Endothelial cell of umbilical vein (primary cell): ENCODE results near the gene RGS9. TPM values are rescaled to one million over a fixed set of nuclear protein-coding genes. Genes with fewer than 3 reads are reported as not detected.

Experiments
- BruUV-seq: library from RNA; stranded (reverse); fragments of 400-500 nt; replicated peaks from 2 replicates; lab custom pipeline; 2021; lab: Mats Ljungman, UMichigan
- CTCF ChIA-PET: fragments of 300-600, 350-600 bp; sonication (Branson Sonifier 250); formaldehyde crosslinking; loops from one replicate; lab custom pipeline; 2021; ENCODE audit warnings: antibody characterized with exemption, inconsistent platforms; lab: Charles Lee
- POLR2A ChIA-PET: fragments of 300-600, 350-600 bp; sonication (Branson Sonifier 250); formaldehyde crosslinking; loops from one replicate; lab custom pipeline; 2021; ENCODE audit warnings: antibody characterized with exemption, inconsistent platforms; lab: Charles Lee
- DNase-seq: peaks from one replicate; pipeline ENCODE4 v3.0.0-alpha.2; 2011; ENCODE audit warnings: low read depth, low spot score
- FAIRE-seq: peaks from 2 replicates; lab custom pipeline; 2011; peaks lifted over from hg19 to GRCh38; lab: Jason Lieb, UNC
- H2AFZ ChIP-seq: 2 replicates; pipeline ENCODE4 v1.6.0; 2012; ENCODE audit warnings: low read depth, low read length, control low read depth, inconsistent platforms
- H3K27ac ChIP-seq: 2 replicates; pipeline ENCODE4 v1.5.1; 2011; ENCODE audit warnings: low read depth, mild to moderate bottlenecking, control low read depth, low read length, moderate library complexity; ENCODE audit not compliant: insufficient read depth
- H3K27me3 ChIP-seq, 2 experiments: 2 replicates each; pipeline versions ENCODE4 v1.6.0 to v1.6.1; 2011; ENCODE audit warnings: low read length in 2 of 2, mixed read lengths in 1 of 2; ENCODE audit not compliant: control insufficient read depth in 2 of 2, insufficient read depth in 2 of 2
- H3K36me3 ChIP-seq, 2 experiments: 2 replicates in 1 of 2; 3 replicates in 1 of 2; pipeline ENCODE4 v1.5.1; 2011; ENCODE audit warnings: low read length in 2 of 2, mild to moderate bottlenecking in 1 of 2, moderate library complexity in 1 of 2; ENCODE audit not compliant: control insufficient read depth in 2 of 2, insufficient read depth in 2 of 2; ENCODE audit errors: extremely low read depth in 1 of 2
- H3K4me1 ChIP-seq: 3 replicates; pipeline ENCODE4 v1.5.1; 2011; ENCODE audit warnings: mild to moderate bottlenecking, low read length; ENCODE audit not compliant: control insufficient read depth, insufficient read depth; ENCODE audit errors: extremely low read depth
- H3K4me2 ChIP-seq: 2 replicates; pipeline ENCODE4 v1.6.1; 2011; ENCODE audit warnings: low read length, control low read depth, mixed read lengths; ENCODE audit not compliant: insufficient read depth
- H3K4me3 ChIP-seq, 3 experiments: fragments of 200-600 bp in 1 of 3; sonication (generic), shearing (Covaris generic) in 1 of 3; replicated peaks in 1 of 3; 2 replicates each; pipeline ENCODE4 v1.5.1; 2011 to 2016; ENCODE audit warnings: control low read depth in 3 of 3, low read length in 3 of 3, mild to moderate bottlenecking in 2 of 3, inconsistent platforms in 1 of 3, low read depth in 1 of 3, moderate library complexity in 1 of 3; ENCODE audit not compliant: insufficient read depth in 1 of 3
- H3K79me2 ChIP-seq: 2 replicates; pipeline ENCODE4 v1.6.0; 2012; ENCODE audit warnings: low read length, inconsistent platforms; ENCODE audit not compliant: control insufficient read depth, insufficient read depth
- H3K9ac ChIP-seq: replicated peaks from 2 replicates; pipeline ENCODE3; 2011; ENCODE audit warnings: low read length, control low read depth; ENCODE audit not compliant: insufficient read depth; ENCODE audit errors: extremely low read depth
- H3K9me1 ChIP-seq: replicated peaks from 3 replicates; pipeline ENCODE4 v1.6.0; 2011; ENCODE audit warnings: mild to moderate bottlenecking, low read length; ENCODE audit not compliant: control insufficient read depth, insufficient read depth; ENCODE audit errors: extremely low read depth
- H3K9me3 ChIP-seq: replicated peaks from 2 replicates; pipeline ENCODE4 v1.5.1; 2012; ENCODE audit warnings: low read length, inconsistent platforms; ENCODE audit not compliant: control insufficient read depth, insufficient read depth
- H4K20me1 ChIP-seq: replicated peaks from 2 replicates; pipeline ENCODE3; 2011; ENCODE audit warnings: mild to moderate bottlenecking, low read length; ENCODE audit not compliant: control insufficient read depth, insufficient read depth; ENCODE audit errors: extremely low read depth
- CTCF ChIP-seq, 2 donors: IDR thresholded peaks; 1 replicate in 1 of 2; 2 replicates in 1 of 2; pipeline ENCODE4 v1.5.1; 2011; ENCODE audit warnings: low read length in 2 of 2, mild to moderate bottlenecking in 2 of 2, moderate library complexity in 2 of 2, control low read depth in 1 of 2, inconsistent platforms in 1 of 2, low read depth in 1 of 2; ENCODE audit not compliant: insufficient read depth in 1 of 2; ENCODE audit errors: extremely low read depth in 1 of 2
- EZH2 ChIP-seq: IDR thresholded peaks from 2 replicates; pipeline ENCODE4 v1.6.1; 2012; ENCODE audit warnings: borderline replicate concordance, low read depth, mild to moderate bottlenecking, moderate library complexity, low read length, inconsistent platforms; ENCODE audit not compliant: severe bottlenecking
- FOS ChIP-seq: IDR thresholded peaks from 2 replicates; pipeline ENCODE4 v1.6.1; 2011; ENCODE audit warnings: mild to moderate bottlenecking, low read length, moderate library complexity, borderline replicate concordance; ENCODE audit not compliant: insufficient read depth
- GATA2 ChIP-seq: IDR thresholded peaks from 2 replicates; pipeline ENCODE4 v1.7.0; 2011; ENCODE audit warnings: low read depth, mild to moderate bottlenecking, moderate library complexity, mixed read lengths, low read length; ENCODE audit not compliant: insufficient read length, insufficient read depth
- JUN ChIP-seq: IDR thresholded peaks from 2 replicates; pipeline ENCODE4 v1.6.1; 2011; ENCODE audit warnings: borderline replicate concordance, low read depth; ENCODE audit not compliant: insufficient read length, insufficient read depth
- MYC ChIP-seq: IDR thresholded peaks from one replicate; pipeline ENCODE4 v1.6.1; 2011; ENCODE audit warnings: mild to moderate bottlenecking, low read depth, low read length
- POLR2A ChIP-seq: IDR thresholded peaks from 2 replicates; pipeline ENCODE4 v1.6.1; 2012; ENCODE audit warnings: low read depth, mild to moderate bottlenecking, control low read depth, low read length
- POLR2AphosphoS5 ChIP-seq: IDR thresholded peaks from 2 replicates; pipeline ENCODE4 v1.6.1; 2012; ENCODE audit warnings: low read depth, mild to moderate bottlenecking, control low read depth, low read length, moderate library complexity; ENCODE audit not compliant: insufficient read depth
- dilution Hi-C: fragments of 300-500 bp; cut with MboI; formaldehyde crosslinking; loops from one replicate; pipeline ENCODE4 v1.15.0; 2019; ENCODE audit warnings: low sequenced_read_pairs; ENCODE audit not compliant: extremely low pct_ligation_motif_present
- intact Hi-C: fragments of 100-400 bp; cut with micrococcal nuclease; formaldehyde crosslinking; loops from one replicate; pipeline ENCODE4 v1.10.0; 2022
- polyA plus RNA-seq, 4 experiments: library from polyadenylated mRNA; depleted of rRNA in 3 of 4; stranded (reverse) in 3 of 4; unstranded in 1 of 4; fragments of >200 nt; gene quantifications; 2 replicates each; pipeline versions ENCODE4 v1.2.1 to v1.2.3, GENCODE V29; 2011 to 2012; ENCODE audit warnings: missing spikeins in 1 of 4
- total RNA-seq: library from RNA; stranded (reverse); gene quantifications from 2 replicates; pipeline ENCODE4 v1.2.3, GENCODE V29; 2021
- TF ChIP-seq, protein P1 (sequence below): IDR thresholded peaks from 2 replicates; pipeline ENCODE4 v1.6.1; 2011; ENCODE audit not compliant: insufficient read depth, insufficient read length

Gene RGS9
- total and polyA plus RNA-seq, 2 donors (not counting 3 experiments of a cell fraction or from before 2014, with no cell fraction given), result 0.61 to 1.4 TPM

GRCh38 chr17:65226227-65226626 lies 89.1 kb downstream of the RGS9 start:
- DNase-seq (no peak), FAIRE-seq (no peak)
- Histone ChIP-seq H3K27me3 (peaks cover 26 to 29% of the 10 kb centered on the region in 2 experiments), H3K36me3 (no peaks in the 10 kb centered on the region), H3K27ac (no peak overlapping the region), H3K9me3 (no peaks in the 10 kb centered on the region), H3K9ac (no peak overlapping the region), H3K4me2 (no peak overlapping the region), H3K79me2 (no peaks in the 10 kb centered on the region), H3K9me1 (no peaks in the 10 kb centered on the region), H3K4me1 (peaks cover 11% of the 10 kb centered on the region), H4K20me1 (no peaks in the 10 kb centered on the region), H3K4me3 (no peak overlapping the region), H2AFZ (no peak overlapping the region)
- no TSS peak for BruUV-seq
- dilution Hi-C loops, result no loop called here
- intact Hi-C loops, result no loop called here
- ChIA-PET POLR2A (no interaction called here), CTCF (no interaction called here)
- TF ChIP-seq GATA2 (no peak), JUN (no peak), EZH2 (no peak), POLR2AphosphoS5 (no peak), FOS (no peak)
- TF ChIP-seq, protein P1, sequence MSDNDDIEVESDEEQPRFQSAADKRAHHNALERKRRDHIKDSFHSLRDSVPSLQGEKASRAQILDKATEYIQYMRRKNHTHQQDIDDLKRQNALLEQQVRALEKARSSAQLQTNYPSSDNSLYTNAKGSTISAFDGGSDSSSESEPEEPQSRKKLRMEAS, result no peak

GRCh38 chr17:65227637-65228036 lies 90.5 kb downstream of the RGS9 start:
- H3K4me2 ChIP-seq, result no peak overlapping the region
- no peak for TF ChIP-seq POLR2AphosphoS5
- no peak for TF ChIP-seq GATA2
- TF ChIP-seq, protein P1, result no peak
- TF ChIP-seq EZH2, result no peak
- TF ChIP-seq FOS, result no peak
- no peak for TF ChIP-seq MYC
- TF ChIP-seq POLR2A, result no peak
- no peak for TF ChIP-seq JUN
- TF ChIP-seq CTCF (IDR thresholded peaks at IDR 0.05; ENCODE audit: extremely low read depth in 1 of 2, insufficient read depth in 1 of 2, low read depth in 1 of 2, low read length in 2 of 2), result no peak
- no peak overlapping the region for H2AFZ ChIP-seq
- no peaks in the 10 kb centered on the region for H4K20me1 ChIP-seq
- H3K9ac ChIP-seq, result no peak overlapping the region
- no peak overlapping the region for H3K4me3 ChIP-seq
- POLR2A ChIA-PET, result interaction anchor here (0.6 kb wide), 1 partner anchor 13 kb away, joined by 4 read pairs; no protein-coding TSS in a partner anchor
- H3K9me3 ChIP-seq, result no peaks in the 10 kb centered on the region
- H3K27me3 ChIP-seq, result peaks cover 17 to 18% of the 10 kb centered on the region in 2 experiments
- H3K4me1 ChIP-seq, result peaks cover 13% of the 10 kb centered on the region
- H3K27ac ChIP-seq, result no peak overlapping the region
- no TSS peak for BruUV-seq
- FAIRE-seq (no peak), DNase-seq (no peak)
- no peaks in the 10 kb centered on the region for H3K9me1 ChIP-seq
- CTCF ChIA-PET, result interaction anchor here (0.7 to 0.8 kb wide), 3 partner anchors 9 to 938 kb away, joined by 3 to 4 read pairs (median 3); no protein-coding TSS in a partner anchor
- dilution Hi-C loops (no loop called here), intact Hi-C loops (no loop called here)
- H3K79me2 ChIP-seq, result no peaks in the 10 kb centered on the region
- H3K36me3 ChIP-seq, result no peaks in the 10 kb centered on the region
